Stomach (tissue), 4 donors: Measurements from ENCODE around the gene NCOA1.

Experiments used
- CTCF ChIP-seq, 7 experiments: fragments of 450-650 bp in 4 of 7; fragments of 200-600 bp in 3 of 7; sonication (generic) in 3 of 7; IDR thresholded peaks; one replicate each; pipeline ENCODE4 v1.5.1; 2016 to 2019; ENCODE audit warnings: antibody characterized with exemption in 7 of 7, control low read depth in 2 of 7, mild to moderate bottlenecking in 1 of 7
- EP300 ChIP-seq: sonication (generic); formaldehyde crosslinking; IDR thresholded peaks from one replicate; pipeline ENCODE4 v1.6.1; 2017; ENCODE audit warnings: antibody characterized with exemption
- POLR2A ChIP-seq, 4 donors: fragments of 450-650 bp; IDR thresholded peaks; one replicate each; pipeline ENCODE4 v1.6.1; 2016; ENCODE audit warnings: antibody characterized with exemption in 4 of 4, control low read depth in 2 of 4, mild to moderate bottlenecking in 1 of 4, moderate library complexity in 1 of 4
- POLR2AphosphoS5 ChIP-seq, 3 donors: sonication (generic); formaldehyde crosslinking; IDR thresholded peaks; one replicate each; pipeline ENCODE4 v1.6.1; 2016; ENCODE audit warnings: antibody characterized with exemption in 3 of 3

GRCh38 chr2:24739354-24740025 is 248.4 kb downstream of the NCOA1 start:
- TF ChIP-seq POLR2A (IDR thresholded peaks at IDR 0.05) (no peak), CTCF (IDR thresholded peaks at IDR 0.05) (no peak), EP300 (no peak), POLR2AphosphoS5 (IDR thresholded peaks at IDR 0.05) (no peak)
